GM12865 (cell line): ENCODE measurements around the gene EPHB1.

Experiments used
- DNase-seq: peaks from one replicate; pipeline ENCODE4 v3.0.0; 2010; ENCODE audit warnings: low read depth
- H3K4me3 ChIP-seq: 2 replicates; pipeline ENCODE4 v1.5.1; 2011; ENCODE audit warnings: mild to moderate bottlenecking, low read depth, low read length, control low read depth
- TF ChIP-seq, protein P1 (sequence below): IDR thresholded peaks from 2 replicates; pipeline ENCODE4 v1.5.1; 2011; ENCODE audit warnings: low read length, control low read depth, low read depth, inconsistent platforms; ENCODE audit not compliant: insufficient read depth; ENCODE audit errors: missing control alignments

The EPHB1 gene

DNA sequence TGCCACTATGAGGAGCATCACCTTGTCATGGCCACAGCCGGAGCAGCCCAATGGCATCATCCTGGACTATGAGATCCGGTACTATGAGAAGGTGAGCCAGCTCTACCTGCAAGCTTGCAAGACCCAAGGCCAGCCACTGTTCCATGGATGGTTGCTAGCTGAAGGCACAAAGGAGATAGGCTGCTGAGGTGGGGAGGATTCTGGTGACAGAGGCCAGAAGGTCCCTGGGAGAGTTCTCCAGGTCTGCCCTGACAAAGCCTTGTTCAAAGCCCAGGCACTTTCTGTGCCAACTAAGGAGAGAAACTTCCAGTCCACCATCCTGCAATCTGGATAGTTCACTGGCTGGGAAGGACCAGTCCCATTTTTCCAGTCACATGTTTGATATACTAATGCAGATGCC is 359.1 kb downstream of the EPHB1 start:
- TF ChIP-seq, protein P1, sequence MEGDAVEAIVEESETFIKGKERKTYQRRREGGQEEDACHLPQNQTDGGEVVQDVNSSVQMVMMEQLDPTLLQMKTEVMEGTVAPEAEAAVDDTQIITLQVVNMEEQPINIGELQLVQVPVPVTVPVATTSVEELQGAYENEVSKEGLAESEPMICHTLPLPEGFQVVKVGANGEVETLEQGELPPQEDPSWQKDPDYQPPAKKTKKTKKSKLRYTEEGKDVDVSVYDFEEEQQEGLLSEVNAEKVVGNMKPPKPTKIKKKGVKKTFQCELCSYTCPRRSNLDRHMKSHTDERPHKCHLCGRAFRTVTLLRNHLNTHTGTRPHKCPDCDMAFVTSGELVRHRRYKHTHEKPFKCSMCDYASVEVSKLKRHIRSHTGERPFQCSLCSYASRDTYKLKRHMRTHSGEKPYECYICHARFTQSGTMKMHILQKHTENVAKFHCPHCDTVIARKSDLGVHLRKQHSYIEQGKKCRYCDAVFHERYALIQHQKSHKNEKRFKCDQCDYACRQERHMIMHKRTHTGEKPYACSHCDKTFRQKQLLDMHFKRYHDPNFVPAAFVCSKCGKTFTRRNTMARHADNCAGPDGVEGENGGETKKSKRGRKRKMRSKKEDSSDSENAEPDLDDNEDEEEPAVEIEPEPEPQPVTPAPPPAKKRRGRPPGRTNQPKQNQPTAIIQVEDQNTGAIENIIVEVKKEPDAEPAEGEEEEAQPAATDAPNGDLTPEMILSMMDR, result no peak
- no peak for DNase-seq
- no peak overlapping the region for H3K4me3 ChIP-seq

DNA sequence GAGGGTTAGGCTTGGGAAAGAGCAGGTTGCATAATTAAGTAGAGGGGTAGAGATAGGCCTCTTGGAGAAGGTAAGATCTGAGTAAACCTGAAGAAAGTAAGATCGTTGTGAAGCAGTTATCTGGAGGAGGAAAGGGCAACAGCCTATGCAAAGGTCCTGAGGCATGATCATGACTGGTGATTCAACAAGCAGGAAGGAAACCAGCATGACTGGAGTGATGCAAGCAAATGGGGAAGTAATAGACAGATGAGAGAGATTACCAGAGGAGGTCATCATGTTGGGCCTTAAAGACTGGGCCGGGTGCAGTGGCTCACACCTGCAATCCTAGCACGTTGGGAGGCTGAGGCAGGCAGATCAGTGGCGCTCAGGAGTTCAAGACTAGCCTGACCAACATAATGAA is 360.2 kb downstream of the EPHB1 start:
- TF ChIP-seq, protein P1, result no peak
- H3K4me3 ChIP-seq, result no peak overlapping the region
- DNase-seq, result no peak

DNA sequence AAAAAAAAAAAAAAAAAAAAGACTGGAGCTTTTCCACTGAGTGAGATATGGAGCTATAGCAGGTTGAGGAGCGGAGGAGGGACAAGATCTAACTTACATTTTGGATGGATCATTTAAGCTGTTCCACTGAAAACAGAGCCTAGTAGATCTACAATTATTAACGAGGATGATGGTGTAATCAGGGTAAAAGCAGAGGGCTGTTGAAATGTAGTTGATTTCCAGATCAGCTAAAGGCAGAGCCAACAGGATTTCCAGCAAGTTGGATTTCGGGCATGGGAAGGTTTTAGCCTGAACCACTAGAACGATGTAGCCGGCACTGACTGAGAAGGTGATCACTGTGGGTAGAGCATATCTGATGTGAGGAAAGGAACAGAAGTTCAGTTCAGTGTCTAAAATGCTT is 360.7 kb downstream of the EPHB1 start:
- DNase-seq, result no peak
- H3K4me3 ChIP-seq, result no peak overlapping the region
- TF ChIP-seq, protein P1, result no peak

DNA sequence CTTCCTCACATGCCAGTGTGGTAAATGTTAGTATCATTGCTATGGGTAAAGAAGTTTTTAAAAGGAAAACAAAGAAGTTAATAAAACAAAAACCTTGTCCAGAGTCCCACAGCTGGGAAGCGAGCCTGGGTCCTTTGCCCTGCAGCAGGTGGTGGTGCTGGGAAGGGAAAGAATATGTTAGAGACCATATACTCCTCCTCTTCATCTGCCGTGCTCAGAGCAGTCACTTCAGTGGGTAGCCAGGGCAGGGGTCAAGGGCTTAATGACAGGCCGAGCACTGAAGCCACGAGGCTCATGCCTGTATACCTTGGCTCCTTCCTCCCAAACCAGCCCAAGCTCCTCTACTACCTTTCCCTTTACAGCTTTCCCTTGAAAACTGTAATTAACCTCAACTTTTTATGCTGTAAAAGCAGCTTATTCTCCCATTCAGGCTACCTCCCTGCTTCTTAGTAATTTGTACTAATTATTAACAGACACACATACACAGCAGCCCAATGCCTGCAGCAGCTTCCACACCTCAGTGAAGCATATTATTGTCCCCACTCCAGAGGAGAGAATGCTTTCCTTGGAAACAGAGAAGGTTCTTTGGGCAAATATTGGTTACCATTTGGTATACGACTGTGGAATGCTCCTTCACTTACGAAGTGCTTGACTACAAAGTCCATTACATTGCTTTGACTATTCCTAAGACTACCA is 362.1 kb downstream of the EPHB1 start:
- TF ChIP-seq, protein P1, result no peak
- no peak overlapping the region for H3K4me3 ChIP-seq
- no peak for DNase-seq

DNA sequence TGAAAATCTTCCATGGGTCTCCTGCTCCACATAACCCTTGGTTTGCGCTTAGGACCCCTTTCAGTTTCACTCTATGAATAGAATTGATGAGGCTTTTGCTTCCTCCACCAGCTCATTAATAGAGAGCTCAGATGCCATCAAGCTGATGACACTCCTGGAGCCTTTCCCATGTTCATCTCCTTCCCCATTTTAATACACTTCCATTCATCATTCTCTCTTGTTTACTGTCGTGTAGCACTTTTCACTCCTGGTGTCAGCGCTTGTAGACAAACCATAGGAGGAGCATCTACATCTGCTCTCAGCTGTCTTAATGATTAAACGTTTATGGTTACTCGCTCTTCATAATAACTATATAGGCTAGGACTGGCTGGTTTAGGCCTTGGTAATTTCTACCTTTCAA is 363.5 kb downstream of the EPHB1 start:
- TF ChIP-seq, protein P1, result no peak
- no peak for DNase-seq
- H3K4me3 ChIP-seq, result no peak overlapping the region

DNA sequence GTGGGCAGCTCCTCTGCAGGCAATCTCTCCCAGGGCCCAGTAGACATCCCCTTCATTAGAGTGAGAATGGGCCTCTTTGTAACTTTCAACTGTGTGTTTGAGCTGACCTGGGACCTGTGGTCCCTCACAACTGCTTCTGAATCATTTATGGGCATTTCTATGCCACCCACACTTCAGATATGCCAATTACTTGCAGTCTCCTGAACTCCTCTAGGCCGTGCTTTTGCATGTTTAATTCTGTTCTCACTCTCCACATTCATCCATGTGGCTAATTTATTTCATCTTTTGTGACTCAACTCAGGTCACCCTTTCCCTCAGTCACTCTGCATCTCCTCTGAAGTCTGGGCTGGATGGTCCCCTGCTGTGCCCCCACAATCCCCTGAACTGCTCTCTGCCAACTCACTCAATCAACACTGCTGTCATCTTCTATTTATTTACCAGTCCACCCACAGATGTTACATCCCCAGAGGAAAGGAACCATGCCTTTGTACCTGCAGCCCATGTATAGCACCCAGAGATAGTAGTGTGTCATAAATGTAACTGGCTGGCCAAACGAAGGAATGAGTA is 364.7 kb downstream of the EPHB1 start:
- H3K4me3 ChIP-seq, result no peak overlapping the region
- TF ChIP-seq, protein P1, result no peak
- no peak for DNase-seq

DNA sequence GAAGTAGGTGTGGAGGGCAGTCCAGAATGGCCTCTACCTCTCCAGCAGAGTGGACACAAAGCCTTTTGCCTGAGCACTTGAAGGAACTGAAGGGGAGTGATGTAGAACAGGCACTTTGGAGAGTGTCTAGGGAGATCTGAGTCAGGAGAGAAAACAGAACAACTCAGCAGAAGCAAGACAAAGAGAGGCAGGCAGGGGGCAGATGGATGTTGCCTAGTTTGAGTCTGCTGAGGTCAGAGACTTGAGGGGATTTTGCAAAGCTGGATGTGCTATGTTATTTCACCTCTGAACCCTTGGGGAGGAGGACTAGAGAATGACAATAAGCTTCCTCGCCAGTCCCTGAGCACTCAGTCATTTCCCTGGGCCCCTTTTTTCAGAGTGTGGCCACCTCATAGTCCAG is 366.4 kb downstream of the EPHB1 start:
- H3K4me3 ChIP-seq, result no peak overlapping the region
- DNase-seq, result no peak
- TF ChIP-seq, protein P1, result no peak
